HG03108 (cell line): ENCODE data around the gene ANGPTL4.
"Not testable (repeated sequence)": the region's sequence is repeated elsewhere in the genome, so short reads cannot be mapped to it uniquely, and the experiment has no call there.

Experiments
- ATAC-seq: cut with Tn5 transposase; IDR thresholded peaks from one replicate; pipeline ENCODE4 v1.9.1; 2021; ENCODE audit warnings: moderate library complexity; ENCODE audit not compliant: unreplicated experiment

The ANGPTL4 gene

DNA sequence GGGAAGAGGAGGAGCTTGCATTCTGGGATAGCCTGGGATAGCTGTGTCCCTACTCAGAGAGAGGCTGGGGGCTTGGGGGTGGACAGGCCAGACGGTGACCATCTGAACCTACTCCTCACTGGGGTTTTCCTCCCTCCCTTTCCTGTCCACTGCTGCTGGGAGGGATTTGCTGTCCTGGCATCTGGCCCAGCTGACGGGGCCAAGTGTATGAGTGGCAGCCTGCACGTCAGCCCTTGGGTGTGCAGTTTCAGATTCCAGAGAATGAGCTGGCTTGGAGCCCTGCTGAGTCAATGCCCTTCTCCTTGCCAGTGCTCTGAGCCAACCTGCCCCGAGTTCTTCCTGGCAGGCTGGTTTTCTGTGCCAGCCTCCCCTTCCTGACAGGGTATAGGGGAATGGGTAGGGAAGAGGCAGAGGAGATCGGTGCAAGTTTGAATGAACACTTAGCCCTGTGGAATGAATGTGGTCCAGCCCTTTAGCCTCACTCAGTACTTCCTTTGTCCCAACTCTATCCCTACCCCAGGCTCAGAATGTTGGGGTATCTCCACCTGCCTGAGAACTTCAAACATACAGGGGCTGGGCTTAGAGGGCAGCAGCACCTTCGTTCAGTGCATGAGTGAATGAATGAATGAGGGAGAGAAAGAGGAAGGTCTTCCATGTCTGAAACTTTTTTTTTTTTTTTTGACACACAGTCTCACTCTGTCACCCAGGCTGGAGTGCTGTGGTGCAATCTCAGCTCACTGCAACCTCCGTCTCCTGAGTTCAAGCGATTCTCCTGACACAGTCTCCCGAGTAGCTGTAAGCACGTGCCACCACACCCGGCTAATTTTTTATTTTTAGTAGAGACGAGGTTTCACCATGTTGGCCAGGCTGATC lies 1.8 kb upstream of the ANGPTL4 start:
- no peak for ATAC-seq

DNA sequence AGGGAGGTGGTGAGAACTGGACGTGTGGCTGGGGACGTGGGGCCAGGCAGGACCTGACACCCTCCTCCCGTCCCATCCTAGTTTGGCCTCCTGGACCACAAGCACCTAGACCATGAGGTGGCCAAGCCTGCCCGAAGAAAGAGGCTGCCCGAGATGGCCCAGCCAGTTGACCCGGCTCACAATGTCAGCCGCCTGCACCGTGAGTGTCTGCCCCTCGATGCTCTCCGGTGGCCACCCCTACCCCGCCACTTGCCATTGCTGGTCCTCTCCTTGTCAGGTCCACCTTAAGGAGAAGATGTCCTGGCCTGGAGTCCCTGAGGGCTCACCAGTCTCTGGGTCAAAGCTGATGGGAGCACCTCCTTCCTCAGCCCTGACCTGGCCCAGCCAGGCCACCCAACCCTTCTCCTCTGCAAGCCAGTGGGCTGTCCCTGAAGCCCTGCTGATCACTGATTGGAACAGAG lies 2.2 kb downstream of the ANGPTL4 start:
- ATAC-seq = no peak

DNA sequence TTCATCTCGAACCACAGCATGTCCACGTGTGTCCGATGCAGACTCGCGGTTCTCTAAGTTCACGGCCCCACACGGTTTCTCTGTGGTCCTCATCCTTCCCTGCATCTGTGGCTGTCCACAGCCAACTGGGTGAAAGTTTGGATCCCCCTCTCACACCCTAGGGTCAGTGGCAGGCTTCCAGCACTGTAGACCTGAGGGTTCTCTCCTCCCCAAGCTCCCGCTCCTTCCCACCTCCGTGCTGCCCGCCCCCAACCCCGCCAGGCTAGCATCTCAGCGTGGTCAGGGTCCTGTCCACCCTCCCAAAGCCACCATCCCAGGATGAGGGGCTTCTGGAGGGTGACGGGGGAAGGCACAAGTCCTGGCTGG lies 3.0 kb downstream of the ANGPTL4 start:
- no peak for ATAC-seq

DNA sequence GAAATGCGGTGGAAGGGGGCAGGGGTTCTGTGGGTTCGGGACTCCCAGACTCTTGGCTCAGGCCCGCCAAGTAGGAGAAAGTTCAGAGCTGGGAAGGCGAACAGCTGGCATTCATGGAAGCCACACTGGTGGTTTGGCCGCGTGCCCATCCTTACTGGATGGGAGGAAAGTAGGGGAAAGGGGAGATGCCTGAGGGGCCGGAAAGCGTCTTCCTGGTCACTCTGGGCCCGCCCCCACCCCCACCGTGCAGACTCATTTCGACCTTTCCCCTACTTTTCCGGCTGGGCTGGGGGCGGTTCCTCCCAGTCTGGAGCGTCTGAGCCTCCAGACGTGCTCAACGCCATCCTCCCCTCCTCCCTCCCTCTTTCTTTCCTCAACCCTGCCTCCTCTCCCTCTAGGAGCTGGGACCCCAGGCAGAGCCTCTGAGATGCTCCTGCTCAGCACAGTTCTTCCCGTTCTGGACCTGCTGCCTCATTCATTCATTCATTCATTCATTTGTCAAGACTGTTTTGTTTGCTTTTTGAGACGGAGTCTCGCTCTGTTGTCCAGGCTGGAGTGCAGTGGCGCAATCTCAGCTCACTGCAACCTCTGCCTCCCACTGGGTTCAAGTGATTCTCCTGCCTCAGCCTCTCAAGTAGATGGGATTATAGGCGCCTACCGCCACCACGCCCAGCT lies 3.5 kb downstream of the ANGPTL4 start:
- ATAC-seq = no peak

DNA sequence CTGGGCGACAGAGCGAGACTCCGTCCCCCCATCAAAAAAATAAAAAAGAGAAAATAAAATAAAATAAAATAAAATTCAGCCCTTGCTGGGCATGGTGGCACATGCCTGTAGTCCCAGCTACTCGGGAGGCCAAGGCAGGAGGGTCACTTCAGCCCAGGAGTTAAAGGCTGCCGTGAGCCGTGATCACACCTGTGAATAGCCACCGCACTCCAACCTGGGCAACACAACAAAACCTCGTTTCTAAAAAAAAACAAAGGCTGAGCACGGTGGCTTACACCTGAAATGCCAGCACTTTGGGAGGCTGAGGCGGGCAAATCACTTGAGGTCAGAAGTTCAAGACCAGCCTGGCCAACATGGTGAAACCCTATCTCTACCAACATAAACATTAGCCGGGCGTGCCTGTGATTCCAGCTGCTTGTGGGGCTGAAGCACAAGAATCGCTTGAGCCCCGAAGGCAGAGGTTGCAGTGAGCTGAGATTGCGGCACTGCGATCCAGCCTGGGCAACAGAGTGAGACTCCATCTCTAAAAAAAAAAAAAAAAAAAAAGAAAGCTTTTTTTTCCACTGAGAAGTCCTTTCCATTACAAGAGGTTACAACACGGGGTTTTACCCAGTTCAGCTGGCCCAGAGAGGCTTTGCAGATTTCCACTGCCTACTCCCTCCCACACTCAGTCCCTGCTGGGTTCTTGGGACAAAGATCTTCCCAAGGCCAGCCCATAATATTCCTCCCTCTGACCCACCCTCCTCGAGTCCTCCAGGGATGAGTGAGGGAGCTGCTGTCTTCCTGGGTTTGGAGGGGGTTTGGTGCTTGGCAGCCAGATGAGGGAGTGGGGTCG lies 6.4 kb downstream of the ANGPTL4 start:
- ATAC-seq = no peak

DNA sequence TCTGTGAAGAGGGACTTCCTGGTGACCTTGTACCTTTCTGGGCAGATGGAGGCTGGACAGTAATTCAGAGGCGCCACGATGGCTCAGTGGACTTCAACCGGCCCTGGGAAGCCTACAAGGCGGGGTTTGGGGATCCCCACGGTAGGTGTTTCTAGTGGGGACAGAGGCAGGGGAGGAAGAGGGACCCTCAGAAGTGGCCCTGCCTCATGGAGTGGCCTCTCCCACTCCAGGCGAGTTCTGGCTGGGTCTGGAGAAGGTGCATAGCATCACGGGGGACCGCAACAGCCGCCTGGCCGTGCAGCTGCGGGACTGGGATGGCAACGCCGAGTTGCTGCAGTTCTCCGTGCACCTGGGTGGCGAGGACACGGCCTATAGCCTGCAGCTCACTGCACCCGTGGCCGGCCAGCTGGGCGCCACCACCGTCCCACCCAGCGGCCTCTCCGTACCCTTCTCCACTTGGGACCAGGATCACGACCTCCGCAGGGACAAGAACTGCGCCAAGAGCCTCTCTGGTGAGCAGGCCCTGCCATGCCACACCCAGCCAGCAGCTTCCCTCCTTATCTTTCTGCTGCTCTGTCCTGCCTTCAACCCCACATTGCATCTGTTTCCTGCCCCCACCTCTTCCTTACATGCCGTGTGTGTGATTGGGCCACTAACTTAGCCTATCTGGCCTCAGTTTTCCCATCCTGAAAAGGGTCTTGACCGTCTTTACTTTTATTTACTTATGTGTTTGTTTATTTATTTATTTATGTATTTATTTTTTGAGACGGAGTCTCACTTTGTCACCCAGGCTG lies 7.3 kb downstream of the ANGPTL4 start:
- ATAC-seq = no peak

DNA sequence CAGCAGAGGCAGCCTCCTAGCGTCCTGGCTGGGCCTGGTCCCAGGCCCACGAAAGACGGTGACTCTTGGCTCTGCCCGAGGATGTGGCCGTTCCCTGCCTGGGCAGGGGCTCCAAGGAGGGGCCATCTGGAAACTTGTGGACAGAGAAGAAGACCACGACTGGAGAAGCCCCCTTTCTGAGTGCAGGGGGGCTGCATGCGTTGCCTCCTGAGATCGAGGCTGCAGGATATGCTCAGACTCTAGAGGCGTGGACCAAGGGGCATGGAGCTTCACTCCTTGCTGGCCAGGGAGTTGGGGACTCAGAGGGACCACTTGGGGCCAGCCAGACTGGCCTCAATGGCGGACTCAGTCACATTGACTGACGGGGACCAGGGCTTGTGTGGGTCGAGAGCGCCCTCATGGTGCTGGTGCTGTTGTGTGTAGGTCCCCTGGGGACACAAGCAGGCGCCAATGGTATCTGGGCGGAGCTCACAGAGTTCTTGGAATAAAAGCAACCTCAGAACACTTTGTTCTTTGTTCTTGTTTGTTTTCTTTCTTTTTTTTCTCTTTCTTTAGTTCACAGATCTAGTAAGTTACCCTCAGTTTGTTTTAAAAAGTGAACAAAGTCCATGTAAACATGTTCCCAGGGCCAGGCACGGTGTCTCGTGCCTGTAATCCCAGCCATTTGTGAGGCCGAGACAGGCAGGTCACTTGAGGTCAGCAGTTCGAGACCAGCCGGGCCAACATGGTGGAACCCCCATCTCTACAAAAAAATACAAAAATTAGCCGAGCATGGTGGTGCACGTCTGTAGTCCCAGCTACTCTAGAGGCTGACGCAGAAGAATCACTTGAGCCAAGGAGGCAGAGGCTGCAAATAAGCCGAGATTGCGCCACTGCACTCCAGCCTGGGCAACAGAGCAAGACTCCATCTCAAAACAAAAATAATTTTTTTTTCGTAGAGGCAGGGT lies 10.2 kb downstream of the ANGPTL4 start:
- ATAC-seq = no peak

DNA sequence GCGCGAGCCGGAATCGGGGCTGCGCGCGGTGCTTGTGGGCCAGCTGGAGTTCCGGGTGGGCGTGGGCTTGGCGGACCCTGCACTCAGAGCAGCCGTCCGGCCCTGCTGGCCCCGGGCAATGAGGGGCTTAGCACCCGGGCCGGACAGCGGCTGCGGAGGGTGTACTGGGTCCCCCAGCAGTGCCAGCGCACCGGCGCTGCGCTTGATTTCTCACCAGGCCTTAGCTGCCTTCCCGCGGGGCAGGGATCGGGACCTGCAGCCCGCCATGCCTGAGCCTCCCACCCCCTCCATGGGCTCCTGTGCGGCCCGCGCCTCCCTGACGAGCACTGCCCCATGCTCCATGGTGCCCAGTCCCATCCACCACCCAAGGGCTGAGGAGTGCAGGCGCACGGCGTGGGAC lies 11.8 kb downstream of the ANGPTL4 start:
- ATAC-seq = not testable (repeated sequence)

DNA sequence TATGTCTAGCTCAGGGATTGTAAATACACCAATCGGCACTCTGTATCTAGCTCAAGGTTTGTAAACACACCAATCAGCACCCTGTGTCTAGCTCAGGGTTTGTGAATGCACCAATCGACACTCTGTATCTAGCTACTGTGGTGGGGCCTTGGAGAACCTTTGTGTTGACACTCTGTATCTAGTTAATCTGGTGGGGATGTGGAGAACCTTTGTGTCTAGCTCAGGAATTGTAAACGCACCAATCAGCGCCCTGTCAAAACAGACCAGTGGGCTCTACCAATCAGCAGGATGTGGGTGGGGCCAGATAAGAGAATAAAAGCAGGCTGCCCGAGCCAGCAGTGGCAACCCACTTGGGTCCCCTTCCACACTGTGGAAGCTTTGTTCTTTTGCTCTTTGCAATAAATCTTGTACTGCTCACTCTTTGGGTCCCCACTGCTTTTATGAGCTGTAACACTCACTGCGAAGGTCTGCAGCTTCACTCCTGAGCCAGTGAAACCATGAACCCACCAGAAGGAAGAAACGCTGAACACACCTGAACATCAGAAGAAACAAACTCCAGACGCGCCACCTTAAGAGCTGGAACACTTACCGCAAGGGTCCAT lies 12.5 kb downstream of the ANGPTL4 start:
- ATAC-seq = not testable (repeated sequence)

DNA sequence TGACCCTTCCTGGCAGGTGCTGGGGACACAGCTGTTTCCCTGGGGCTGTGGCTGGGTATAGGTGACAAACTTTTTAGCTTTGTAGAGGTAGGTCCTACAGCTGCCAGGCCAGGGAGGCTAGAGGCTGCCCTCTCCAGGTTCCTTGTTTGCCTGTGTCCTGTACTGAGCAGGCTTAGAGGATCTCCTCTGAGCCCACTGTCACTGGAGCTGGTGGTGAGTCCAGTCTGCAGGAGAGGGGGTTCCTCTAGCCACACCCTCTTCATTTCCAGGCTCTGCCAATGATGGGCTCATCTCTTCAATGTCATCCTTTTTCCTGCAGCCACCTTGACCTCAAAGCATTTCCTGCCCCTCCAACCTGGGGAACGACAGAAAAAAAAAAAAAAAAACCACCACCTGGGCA lies 13.6 kb downstream of the ANGPTL4 start:
- ATAC-seq = no peak

DNA sequence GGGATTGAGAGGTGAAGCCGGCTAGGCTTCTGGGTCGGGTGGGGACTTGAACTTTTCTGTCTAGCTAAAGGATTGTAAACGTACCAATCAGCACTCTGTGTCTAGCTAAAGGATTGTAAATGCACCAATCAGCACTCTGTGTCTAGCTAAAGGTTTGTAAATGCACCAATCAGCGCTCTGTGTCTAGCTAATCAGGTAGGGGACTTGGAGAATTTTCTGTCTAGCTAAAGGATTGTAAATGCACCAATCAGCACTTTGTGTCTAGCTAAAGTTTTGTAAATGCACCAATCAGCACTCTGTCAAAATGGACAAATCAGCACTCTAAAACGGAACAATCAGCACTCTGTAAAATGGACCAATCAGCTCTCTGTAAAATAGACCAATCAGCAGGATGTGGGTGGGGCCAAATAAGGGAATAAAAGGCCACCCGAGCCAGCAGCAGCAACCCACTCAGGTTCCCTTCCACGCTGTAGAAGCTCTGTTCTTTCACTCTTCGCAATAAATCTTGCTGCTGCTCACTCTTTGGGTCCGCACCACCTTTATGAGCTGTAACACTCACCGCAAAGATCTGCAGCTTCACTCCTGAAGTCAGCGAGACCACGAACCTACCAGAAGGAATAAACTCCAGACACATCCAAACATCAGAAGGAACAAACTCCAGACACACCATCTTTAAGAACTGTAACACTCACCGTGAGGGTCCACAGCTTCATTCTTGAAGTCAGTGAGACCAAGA lies 15.4 kb downstream of the ANGPTL4 start:
- ATAC-seq = not testable (repeated sequence)

DNA sequence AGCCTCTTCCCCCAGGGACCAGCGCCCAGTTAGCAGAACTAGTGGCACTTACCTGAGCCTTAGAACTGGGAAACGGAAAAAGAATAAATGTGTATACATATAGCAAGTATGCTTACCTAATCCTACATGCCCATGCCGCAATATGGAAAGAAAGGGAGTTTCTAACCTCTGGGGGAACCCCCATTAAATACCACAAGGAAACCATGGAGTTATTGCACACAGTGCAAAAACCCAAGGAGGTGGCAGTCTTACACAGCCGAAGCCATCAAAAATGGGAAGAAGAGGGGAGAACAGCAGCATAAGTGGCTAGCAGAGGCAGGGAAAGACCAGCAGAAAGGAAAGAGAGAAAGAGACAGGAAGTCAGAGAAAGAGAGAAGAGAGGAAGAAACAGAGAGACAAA lies 20.6 kb downstream of the ANGPTL4 start:
- ATAC-seq = not testable (repeated sequence)

DNA sequence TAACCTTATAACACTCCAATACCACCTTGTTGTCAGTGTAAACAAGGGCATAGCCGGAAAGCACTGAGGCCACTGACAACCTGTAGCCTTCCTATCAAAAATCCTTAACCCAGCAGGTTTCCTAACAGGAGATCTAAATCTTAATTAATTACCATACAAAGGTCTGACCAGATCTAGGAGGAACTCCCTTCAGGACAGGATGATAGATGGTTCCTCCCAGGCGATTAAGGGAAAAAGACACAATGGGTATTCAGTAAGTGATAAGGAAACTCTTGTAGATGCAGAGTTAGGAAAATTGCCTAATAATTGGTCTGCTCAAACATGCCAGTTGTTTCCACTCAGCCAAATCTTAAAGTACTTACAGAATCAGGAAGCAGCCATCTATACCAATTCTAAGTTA lies 21.1 kb downstream of the ANGPTL4 start:
- not testable (repeated sequence) for ATAC-seq

DNA sequence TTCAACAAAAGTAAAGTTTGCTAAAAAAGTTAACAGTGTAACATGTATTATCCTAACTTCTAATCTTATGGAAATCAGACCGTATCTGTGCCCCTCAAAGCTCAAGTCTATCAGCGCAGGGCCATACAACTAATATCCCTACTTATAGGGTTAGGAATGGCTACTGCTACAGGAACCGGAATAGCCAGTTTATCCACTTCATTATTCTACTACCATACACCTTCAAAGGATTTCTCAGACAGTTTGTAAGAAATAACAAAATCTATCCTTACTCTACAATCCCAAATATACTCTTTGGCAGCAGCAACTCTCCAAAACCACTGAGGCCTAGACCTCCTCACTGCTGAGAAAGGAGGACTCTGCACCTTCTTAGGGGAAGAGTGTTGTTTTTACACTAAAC lies 21.6 kb downstream of the ANGPTL4 start:
- not testable (repeated sequence) for ATAC-seq

DNA sequence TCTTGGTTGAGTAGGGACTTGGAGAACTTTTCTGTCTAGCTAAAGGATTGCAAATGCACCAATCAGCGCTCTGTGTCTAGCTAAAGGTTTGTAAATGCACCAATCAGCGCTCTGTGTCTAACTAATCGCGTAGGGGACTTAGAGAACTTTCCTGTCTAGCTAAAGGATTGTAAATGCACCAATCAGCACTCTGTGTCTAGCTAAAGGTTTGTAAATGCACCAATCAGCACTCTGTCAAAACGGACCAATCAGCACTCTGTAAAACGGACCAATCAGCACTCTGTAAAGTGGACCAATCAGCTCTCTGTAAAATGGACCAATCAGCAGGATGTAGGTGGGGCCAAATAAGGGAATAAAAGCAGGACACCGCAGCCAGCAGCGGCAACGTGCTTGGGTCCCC lies 22.5 kb downstream of the ANGPTL4 start:
- ATAC-seq = not testable (repeated sequence)

DNA sequence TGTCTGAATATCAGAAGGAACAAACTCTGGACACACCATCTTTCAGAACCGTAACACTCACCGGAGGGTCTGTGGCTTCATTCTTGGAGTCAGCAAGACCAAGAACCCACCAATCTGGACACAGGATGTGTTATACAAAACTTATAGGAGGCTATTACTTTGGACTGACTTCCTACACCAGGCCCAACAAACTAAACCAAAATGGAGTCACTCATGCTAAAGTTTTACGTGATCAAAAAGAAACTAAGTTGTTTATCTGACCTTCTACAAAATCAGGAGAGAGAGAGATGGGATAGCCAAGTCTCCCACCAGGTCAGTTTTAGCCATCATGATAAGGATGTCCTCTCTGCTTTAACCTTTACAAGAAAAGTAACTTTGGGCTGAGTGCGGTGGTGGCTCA lies 23.0 kb downstream of the ANGPTL4 start:
- no peak for ATAC-seq

DNA sequence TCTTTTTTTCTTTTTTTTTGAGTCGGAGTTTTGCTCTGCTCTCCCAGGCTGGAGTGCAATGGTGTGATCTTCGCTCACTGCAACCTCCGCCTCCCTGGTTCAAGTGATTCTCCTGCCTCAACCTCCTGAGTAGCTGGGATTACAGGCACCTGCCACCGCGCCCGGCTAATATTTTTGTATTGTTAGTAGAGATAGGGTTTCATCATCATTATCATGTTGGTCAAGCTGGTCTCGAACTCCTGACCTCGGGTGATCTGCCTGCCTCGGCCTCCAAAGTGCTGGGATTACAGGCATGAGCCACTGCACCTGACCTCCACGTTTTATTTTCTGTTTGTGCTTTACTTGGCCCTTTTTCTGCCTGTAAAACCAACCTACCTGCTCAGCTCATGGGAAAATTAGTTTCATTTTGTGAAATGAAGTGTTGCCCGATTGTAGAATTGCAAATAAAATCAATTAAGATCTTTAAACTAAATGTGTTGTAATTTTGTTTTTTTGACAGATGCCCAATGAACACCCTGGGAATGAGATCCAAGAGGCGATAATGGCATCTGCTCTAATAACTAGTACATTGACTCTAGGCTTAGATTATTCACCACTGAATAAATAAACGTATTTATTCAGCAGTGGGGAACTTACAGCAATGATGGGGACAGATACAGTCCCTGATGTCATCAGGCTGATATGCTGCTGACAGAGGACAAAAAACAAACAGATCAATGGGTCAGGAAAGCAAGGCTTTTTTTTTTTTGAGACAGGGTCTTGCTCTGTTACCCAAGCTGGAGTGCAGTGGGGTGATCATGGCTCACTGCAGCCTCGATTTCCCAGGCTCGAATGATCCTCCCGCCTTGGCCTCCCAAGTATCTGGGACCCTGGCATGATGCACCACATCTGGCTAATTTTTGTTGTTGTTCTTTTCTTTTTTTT lies 24.0 kb downstream of the ANGPTL4 start:
- no peak for ATAC-seq
